ENCODE measurements around the gene JAKMIP2.

JAKMIP2 gene

DNA sequence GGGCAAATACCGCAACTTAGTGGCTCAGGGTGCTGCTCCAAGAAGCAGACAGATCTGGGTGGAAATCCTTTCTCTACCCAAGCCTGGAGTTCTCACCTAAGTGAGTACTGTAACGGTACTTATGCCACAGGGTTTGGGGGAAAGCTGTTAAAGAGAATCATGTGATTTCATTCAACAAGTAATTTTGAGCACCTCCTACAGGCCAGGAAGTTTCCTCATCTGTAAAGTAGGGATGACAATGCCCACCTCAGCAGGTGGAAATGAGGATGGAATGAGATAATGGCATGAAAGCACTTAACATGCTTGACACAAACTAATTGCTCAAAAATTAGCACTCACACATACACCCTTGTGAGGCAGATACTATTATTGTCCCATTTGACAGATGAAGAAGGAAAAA lies 114.1 kb downstream of the JAKMIP2 start:
- H3K4me3 ChIP-seq (replicated peaks in 1 of 2; ENCODE audit: low read depth in 2 of 2, low read length in 2 of 2): no peak overlapping the region
- TF ChIP-seq, protein P1, sequence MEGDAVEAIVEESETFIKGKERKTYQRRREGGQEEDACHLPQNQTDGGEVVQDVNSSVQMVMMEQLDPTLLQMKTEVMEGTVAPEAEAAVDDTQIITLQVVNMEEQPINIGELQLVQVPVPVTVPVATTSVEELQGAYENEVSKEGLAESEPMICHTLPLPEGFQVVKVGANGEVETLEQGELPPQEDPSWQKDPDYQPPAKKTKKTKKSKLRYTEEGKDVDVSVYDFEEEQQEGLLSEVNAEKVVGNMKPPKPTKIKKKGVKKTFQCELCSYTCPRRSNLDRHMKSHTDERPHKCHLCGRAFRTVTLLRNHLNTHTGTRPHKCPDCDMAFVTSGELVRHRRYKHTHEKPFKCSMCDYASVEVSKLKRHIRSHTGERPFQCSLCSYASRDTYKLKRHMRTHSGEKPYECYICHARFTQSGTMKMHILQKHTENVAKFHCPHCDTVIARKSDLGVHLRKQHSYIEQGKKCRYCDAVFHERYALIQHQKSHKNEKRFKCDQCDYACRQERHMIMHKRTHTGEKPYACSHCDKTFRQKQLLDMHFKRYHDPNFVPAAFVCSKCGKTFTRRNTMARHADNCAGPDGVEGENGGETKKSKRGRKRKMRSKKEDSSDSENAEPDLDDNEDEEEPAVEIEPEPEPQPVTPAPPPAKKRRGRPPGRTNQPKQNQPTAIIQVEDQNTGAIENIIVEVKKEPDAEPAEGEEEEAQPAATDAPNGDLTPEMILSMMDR (IDR thresholded peaks at IDR 0.05; ENCODE audit: low read depth, low read length): no peak
- DNase-seq (ENCODE audit: low read depth in 2 of 2): no peak

DNA sequence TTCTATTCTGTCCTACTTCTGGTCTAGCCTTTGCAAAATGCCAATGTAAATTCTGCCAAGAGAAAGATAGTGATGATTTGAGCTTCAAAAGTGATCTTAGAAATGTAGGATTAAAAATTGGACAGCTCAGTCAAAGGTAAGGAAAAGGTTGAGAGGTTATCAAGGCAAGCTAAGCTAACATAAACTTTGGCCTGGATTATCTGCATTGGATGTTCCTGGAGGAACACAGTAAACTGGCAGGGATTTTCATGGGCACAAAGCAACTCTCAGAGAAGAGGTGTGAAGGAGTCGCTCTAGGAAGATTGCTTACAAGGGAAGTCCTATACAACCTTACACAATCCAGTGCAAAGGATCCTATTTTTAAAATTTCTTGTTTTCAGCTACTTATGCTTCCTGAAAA lies 115.2 kb downstream of the JAKMIP2 start:
- DNase-seq (ENCODE audit: low read depth in 2 of 2): no peak
- H3K4me3 ChIP-seq (replicated peaks in 1 of 2; ENCODE audit: low read depth in 2 of 2, low read length in 2 of 2): no peak overlapping the region
- TF ChIP-seq, protein P1 (IDR thresholded peaks at IDR 0.05; ENCODE audit: low read depth, low read length): no peak

DNA sequence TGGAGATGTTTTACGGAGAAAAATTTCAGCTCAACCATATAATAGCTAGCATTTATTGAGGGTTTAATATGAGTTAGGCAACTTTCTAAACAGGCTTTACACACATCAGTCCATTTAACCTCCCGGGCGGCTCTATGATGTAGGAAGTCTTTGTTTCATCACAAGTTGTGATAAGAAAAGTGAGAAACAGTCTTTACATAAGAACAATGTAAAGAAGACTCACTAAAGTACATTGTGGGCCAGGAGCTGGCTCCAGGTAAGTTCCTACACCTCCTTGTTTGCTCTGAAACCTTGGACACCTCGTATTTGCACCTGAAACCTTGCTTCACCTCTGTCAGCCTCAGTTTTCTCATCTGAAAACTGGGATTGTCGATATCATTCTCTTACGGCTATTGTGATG lies 116.1 kb downstream of the JAKMIP2 start:
- no peak overlapping the region for H3K4me3 ChIP-seq (replicated peaks in 1 of 2; ENCODE audit: low read depth in 2 of 2, low read length in 2 of 2)
- TF ChIP-seq, protein P1 (IDR thresholded peaks at IDR 0.05; ENCODE audit: low read depth, low read length): no peak
- DNase-seq (ENCODE audit: low read depth in 2 of 2): no peak

DNA sequence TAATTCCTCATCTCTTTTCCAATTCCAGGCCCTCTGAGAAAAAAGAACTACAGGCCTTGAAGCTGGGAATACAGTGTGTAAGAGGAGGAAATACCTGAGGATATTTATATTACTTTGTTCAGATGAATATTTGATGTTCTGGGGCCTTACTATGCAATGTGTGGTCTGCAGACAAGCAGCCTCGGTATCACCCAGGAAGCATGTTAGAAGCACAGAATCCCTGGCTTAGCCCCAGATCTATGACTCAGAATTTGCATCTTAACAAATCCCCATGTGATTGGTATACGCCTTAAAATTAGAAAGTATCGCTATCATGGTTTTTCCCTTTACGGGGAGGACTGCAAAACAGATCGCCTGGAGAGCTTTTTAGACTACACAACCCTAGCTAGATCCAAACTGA lies 121.0 kb downstream of the JAKMIP2 start:
- TF ChIP-seq, protein P1 (IDR thresholded peaks at IDR 0.05; ENCODE audit: low read depth, low read length): no peak
- no peak overlapping the region for H3K4me3 ChIP-seq (replicated peaks in 1 of 2; ENCODE audit: low read depth in 2 of 2, low read length in 2 of 2)
- DNase-seq (ENCODE audit: low read depth in 2 of 2): peak; percentile 21 to 34

DNA sequence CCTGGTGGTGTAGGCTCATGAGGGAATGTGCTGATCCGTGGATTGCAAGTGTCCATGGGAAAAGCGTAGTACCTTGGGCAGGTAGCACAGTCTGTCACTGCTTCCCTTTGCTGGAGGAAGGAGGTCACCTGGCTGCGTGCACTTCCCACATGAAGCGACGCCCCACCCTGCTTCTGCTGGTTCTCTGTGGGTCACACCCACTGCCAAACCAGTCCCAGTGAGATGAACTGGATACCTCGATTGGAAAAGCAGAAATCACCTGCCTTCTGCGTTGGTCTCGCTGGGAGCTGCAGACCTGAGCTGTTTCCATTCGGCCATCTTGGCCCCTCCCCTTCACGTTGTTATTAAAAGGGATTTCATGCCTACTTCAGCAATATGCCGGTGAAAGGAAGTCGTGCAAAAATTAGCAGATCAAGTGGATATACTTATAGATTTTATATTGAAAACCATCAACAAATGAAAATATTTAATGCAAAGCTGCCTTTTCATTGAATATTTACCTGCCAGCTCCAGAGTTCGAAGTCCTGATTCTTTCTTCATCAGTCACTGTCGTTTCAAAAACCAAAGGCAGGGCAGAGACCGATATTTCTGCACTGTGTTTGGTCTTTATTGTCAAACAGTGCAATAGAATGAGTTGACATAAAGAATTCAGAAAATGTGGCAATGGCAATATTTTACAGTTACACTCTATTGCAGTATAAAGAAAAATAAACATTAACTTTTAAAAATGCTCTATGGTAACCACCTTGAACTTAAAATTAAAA lies 123.2 kb downstream of the JAKMIP2 start:
- no peak overlapping the region for H3K4me3 ChIP-seq (replicated peaks in 1 of 2; ENCODE audit: low read depth in 2 of 2, low read length in 2 of 2)
- TF ChIP-seq, protein P1 (IDR thresholded peaks at IDR 0.05; ENCODE audit: low read depth, low read length): no peak
- no peak for DNase-seq (ENCODE audit: low read depth in 2 of 2)

DNA sequence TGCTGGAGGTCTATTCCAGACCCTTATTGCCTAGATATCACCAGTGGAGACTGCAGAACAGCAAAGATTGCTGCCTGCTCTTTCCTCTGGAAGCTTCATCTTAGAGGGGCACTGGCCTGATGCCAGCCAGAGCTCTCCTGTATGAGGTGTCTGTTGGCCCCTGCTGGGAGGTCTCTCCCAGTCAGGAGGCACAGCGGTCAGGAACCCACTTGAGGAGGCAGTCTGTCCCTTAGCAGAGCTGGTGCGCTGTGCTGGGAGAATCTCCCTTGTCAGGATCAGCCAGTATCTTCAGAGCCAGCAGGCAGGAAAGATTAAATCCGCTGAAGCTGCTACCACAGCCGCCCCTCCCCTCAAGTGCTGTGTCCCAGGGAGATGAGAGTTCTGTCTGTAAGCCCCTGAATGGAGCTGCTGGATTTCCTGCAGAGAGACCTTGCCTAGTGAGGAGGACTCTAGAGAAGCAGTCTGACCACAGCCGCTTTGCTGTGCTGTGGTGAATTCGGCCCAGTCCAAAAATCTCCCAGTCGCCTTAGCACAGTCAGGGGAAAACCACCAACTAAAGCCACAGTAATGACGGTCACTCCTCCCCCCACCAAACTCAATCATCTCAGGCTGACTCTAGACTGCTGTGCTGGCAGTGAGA lies 124.1 kb downstream of the JAKMIP2 start:
- TF ChIP-seq, protein P1 (IDR thresholded peaks at IDR 0.05; ENCODE audit: low read depth, low read length): no peak

More for the DNA sequence above, 124.1 kb downstream of the JAKMIP2 start:
- H3K4me3 ChIP-seq (replicated peaks in 1 of 2; ENCODE audit: low read depth in 2 of 2, low read length in 2 of 2): no peak overlapping the region
- no peak for DNase-seq (ENCODE audit: low read depth in 2 of 2)

Measured in cardiac fibroblast (primary cell).